ENCODE data around the gene TMIGD3.

Gene TMIGD3

DNA sequence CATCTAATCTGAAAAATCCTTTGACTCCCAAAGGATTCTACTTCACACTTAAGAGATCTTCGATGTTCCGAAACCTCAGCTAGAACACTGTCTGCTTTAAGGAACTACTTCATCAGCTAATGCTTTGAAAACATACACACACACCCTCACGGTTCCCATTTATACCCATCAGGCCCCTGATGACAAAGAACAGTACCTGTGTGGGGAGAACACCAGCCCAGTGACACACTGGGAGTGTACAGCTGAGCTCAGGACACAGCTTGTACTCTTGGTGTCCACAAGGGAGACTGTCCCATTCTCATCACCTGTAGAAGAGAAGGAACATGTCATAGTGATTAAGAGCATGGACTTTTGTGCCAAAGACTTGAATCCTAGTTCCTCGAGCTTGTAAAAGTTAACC, 61.0 kb downstream of the TMIGD3 start:
- no peak overlapping the region for H3K4me3 ChIP-seq (ENCODE audit: low read depth in 1 of 5, low read length in 5 of 5)
- peaks cover 0 to 6% (median 5%) of the 10 kb centered on the region in 5 donors for H3K4me1 ChIP-seq (ENCODE audit: control insufficient read depth in 5 of 5, insufficient read depth in 5 of 5, low read length in 5 of 5)
- H3K27ac ChIP-seq (ENCODE audit: low read depth, low read length) = no peak overlapping the region
- no peaks in the 10 kb centered on the region for H3K27me3 ChIP-seq (ENCODE audit: control insufficient read depth in 5 of 5, insufficient read depth in 4 of 5, low read length in 5 of 5)
- H3K9ac ChIP-seq (ENCODE audit: low read length in 5 of 5) = no peak overlapping the region
- H3K36me3 ChIP-seq (ENCODE audit: control insufficient read depth in 5 of 5, insufficient read depth in 5 of 5, low read length in 5 of 5) = peaks cover 44 to 97% (median 70%) of the 10 kb centered on the region in 5 donors
- no peaks in the 10 kb centered on the region for H3K9me3 ChIP-seq (ENCODE audit: control insufficient read depth in 5 of 5, low read length in 5 of 5)

- no peaks in the 10 kb centered on the region for H3K27me3 ChIP-seq (ENCODE audit: control insufficient read depth in 5 of 5, insufficient read depth in 4 of 5, low read length in 5 of 5)
- no peak overlapping the region for H3K27ac ChIP-seq (ENCODE audit: low read depth, low read length)
- H3K4me3 ChIP-seq (ENCODE audit: low read depth in 1 of 5, low read length in 5 of 5) = no peak overlapping the region
- peaks cover 45 to 92% (median 76%) of the 10 kb centered on the region in 5 donors for H3K36me3 ChIP-seq (ENCODE audit: control insufficient read depth in 5 of 5, insufficient read depth in 5 of 5, low read length in 5 of 5)
- no peaks in the 10 kb centered on the region for H3K4me1 ChIP-seq (ENCODE audit: control insufficient read depth in 5 of 5, insufficient read depth in 5 of 5, low read length in 5 of 5)
- no peak overlapping the region for H3K9ac ChIP-seq (ENCODE audit: low read length in 5 of 5)
- H3K9me3 ChIP-seq (ENCODE audit: control insufficient read depth in 5 of 5, low read length in 5 of 5) = no peaks in the 10 kb centered on the region
These were observed 61.8 kb downstream of the TMIGD3 start for GRCh38 chr1:111441573-111442192.

- Histone ChIP-seq H3K36me3 (ENCODE audit: control insufficient read depth in 5 of 5, insufficient read depth in 5 of 5, low read length in 5 of 5) (peaks cover 36 to 74% (median 63%) of the 10 kb centered on the region in 5 donors), H3K4me1 (ENCODE audit: control insufficient read depth in 5 of 5, insufficient read depth in 5 of 5, low read length in 5 of 5) (no peaks in the 10 kb centered on the region), H3K9ac (ENCODE audit: low read length in 5 of 5) (no peak overlapping the region), H3K9me3 (ENCODE audit: control insufficient read depth in 5 of 5, low read length in 5 of 5) (no peaks in the 10 kb centered on the region), H3K27me3 (ENCODE audit: control insufficient read depth in 5 of 5, insufficient read depth in 4 of 5, low read length in 5 of 5) (no peaks in the 10 kb centered on the region), H3K4me3 (ENCODE audit: low read depth in 1 of 5, low read length in 5 of 5) (no peak overlapping the region), H3K27ac (ENCODE audit: low read depth, low read length) (peak overlapping the region; percentile 26)
These were observed 63.7 kb downstream of the TMIGD3 start for GRCh38 chr1:111439461-111440351.

DNA sequence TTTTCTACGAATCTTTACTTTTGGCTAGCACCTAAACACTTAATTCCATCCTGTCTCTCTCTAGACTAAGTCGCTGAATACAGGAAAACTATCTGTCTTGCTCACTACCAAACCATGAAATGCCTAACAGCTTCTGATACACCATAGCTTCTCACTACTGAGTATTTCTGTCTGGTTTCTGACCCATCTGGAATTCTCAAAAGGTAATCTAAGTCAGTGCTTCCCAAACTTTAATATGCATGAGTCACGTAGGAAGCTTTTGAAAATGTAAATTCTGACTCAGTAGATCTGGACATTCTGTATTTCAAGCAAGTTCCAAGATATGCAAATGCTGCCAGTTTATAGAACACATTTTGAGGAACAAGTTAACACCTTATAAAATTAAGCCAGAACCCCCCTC, 66.7 kb downstream of the TMIGD3 start:
- Histone ChIP-seq H3K9me3 (ENCODE audit: control insufficient read depth in 5 of 5, low read length in 5 of 5) (no peaks in the 10 kb centered on the region), H3K36me3 (ENCODE audit: control insufficient read depth in 5 of 5, insufficient read depth in 5 of 5, low read length in 5 of 5) (peaks cover 20 to 45% (median 40%) of the 10 kb centered on the region in 5 donors), H3K9ac (ENCODE audit: low read length in 5 of 5) (no peak overlapping the region), H3K27me3 (ENCODE audit: control insufficient read depth in 5 of 5, insufficient read depth in 4 of 5, low read length in 5 of 5) (no peaks in the 10 kb centered on the region), H3K4me1 (ENCODE audit: control insufficient read depth in 5 of 5, insufficient read depth in 5 of 5, low read length in 5 of 5) (no peaks in the 10 kb centered on the region), H3K4me3 (ENCODE audit: low read depth in 1 of 5, low read length in 5 of 5) (no peak overlapping the region), H3K27ac (ENCODE audit: low read depth, low read length) (no peak overlapping the region)
